Spleen (tissue), 11 donors: Measurements from ENCODE around the gene PBX1. TPM values are rescaled to one million over a fixed set of nuclear protein-coding genes. Genes with fewer than 3 reads are reported as not detected.

Experiments
- DNase-seq: peaks from one replicate; pipeline ENCODE4 v3.0.0-alpha.2; 2020
- H3K27ac ChIP-seq, 8 donors: fragments of 200-600 bp; sonication (generic) in 7 of 8; 1 replicate in 4 of 8; 2 replicates in 4 of 8; pipeline versions ENCODE4 v1.5.0 to v1.8.0; 2016 to 2021; ENCODE audit warnings: inconsistent platforms in 4 of 8, mild to moderate bottlenecking in 4 of 8, moderate library complexity in 1 of 8
- H3K27me3 ChIP-seq, 7 donors: fragments of 200-600 bp; sonication (generic) in 6 of 7; replicated peaks in 1 of 7; 1 replicate in 4 of 7; 2 replicates in 3 of 7; pipeline versions ENCODE4 v1.5.0 to v1.8.0; 2016 to 2021; ENCODE audit warnings: inconsistent platforms in 3 of 7, mild to moderate bottlenecking in 1 of 7
- H3K36me3 ChIP-seq, 6 donors: fragments of 200-600 bp; sonication (generic) in 5 of 6; 1 replicate in 4 of 6; 2 replicates in 2 of 6; pipeline versions ENCODE4 v1.5.0 to v1.8.0; 2016 to 2021; ENCODE audit warnings: inconsistent platforms in 2 of 6
- H3K4me1 ChIP-seq, 6 donors: fragments of 200-600 bp; sonication (generic) in 5 of 6; 1 replicate in 3 of 6; 2 replicates in 3 of 6; pipeline versions ENCODE4 v1.5.0 to v1.8.0; 2016 to 2021; ENCODE audit warnings: inconsistent platforms in 3 of 6
- H3K4me3 ChIP-seq, 8 donors: fragments of 200-600 bp; sonication (generic) in 7 of 8; 1 replicate in 4 of 8; 2 replicates in 4 of 8; pipeline versions ENCODE4 v1.5.0 to v1.8.0; 2016 to 2021; ENCODE audit warnings: inconsistent platforms in 4 of 8, mild to moderate bottlenecking in 4 of 8, moderate library complexity in 2 of 8
- H3K9me3 ChIP-seq, 8 donors: fragments of 200-600 bp; sonication (generic) in 7 of 8; 1 replicate in 4 of 8; 2 replicates in 4 of 8; pipeline versions ENCODE4 v1.5.0 to v1.8.0; 2016 to 2021; ENCODE audit warnings: inconsistent platforms in 4 of 8
- CTCF ChIP-seq, 11 experiments: fragments of 200-600 bp in 7 of 11; fragments of 450-650 bp in 4 of 11; sonication (generic) in 4 of 11; IDR thresholded peaks in 8 of 11; conservative IDR thresholded peaks in 3 of 11; 1 replicate in 7 of 11; 2 replicates in 4 of 11; pipeline versions ENCODE4 v1.4.0 to v1.8.0; 2016 to 2021; ENCODE audit warnings: antibody characterized with exemption in 11 of 11, inconsistent platforms in 4 of 11, mild to moderate bottlenecking in 1 of 11
- POLR2A ChIP-seq, 3 donors: fragments of 450-650 bp; IDR thresholded peaks; one replicate each; pipeline ENCODE4 v1.5.1; 2017; ENCODE audit warnings: antibody characterized with exemption in 3 of 3, mild to moderate bottlenecking in 1 of 3
- POLR2AphosphoS5 ChIP-seq, 3 donors: sonication (generic); formaldehyde crosslinking; IDR thresholded peaks; one replicate each; pipeline ENCODE4 v1.5.1; 2017; ENCODE audit warnings: antibody characterized with exemption in 3 of 3
- WGBS, 5 donors: extraction: QIAGEN DNeasy Blood & Tissue Kit in 3 of 5; methylation state at CpG; one replicate each; pipeline versions ENCODE4 v1.1.5 to v1.1.7; 2013 to 2018; 5-methylcytosine and 5-hydroxymethylcytosine counted together
- intact Hi-C: fragments of 100-400 bp; cut with DNase I; formaldehyde crosslinking; loops from one replicate; pipeline ENCODE4 v1.15.0; 2023; ENCODE audit warnings: low total_unique reads
- polyA plus RNA-seq, 3 donors: library from polyadenylated mRNA; stranded (reverse); fragments of 200-250 nt; gene quantifications; one replicate each; pipeline ENCODE4 v1.2.1, GENCODE V29; 2013
- total RNA-seq, 7 donors: library from RNA; depleted of rRNA in 3 of 7; stranded (reverse); fragments of >200 nt in 3 of 7; fragmentation: NEBNext Ultra II Directional in 4 of 7; extraction: Animal tissue kit (Norgen Biotek cat#: 25700) in 4 of 7; gene quantifications; one replicate each; pipeline versions ENCODE4 v1.1.0 to v1.2.1, GENCODE V29; 2016 to 2021
- donor health status: healthy with polysubstance abuse.
- donor health status: DM: no; HTN: no; CAD: no; lungs with moderate emphysema.
- donor health status: DM: no; HTN: no; CAD: no.
- donor health status: Bipolar disorder and iron deficiency.
- donor health status: healthy.
- donor health status: DM: no; HTN: no; CAD: no.
- donor health status: DM: yes; HTN: yes; CAD: no.

Gene PBX1
- total and polyA plus RNA-seq, 10 donors: 3.4 to 79.5 (median 31.8) TPM

DNA sequence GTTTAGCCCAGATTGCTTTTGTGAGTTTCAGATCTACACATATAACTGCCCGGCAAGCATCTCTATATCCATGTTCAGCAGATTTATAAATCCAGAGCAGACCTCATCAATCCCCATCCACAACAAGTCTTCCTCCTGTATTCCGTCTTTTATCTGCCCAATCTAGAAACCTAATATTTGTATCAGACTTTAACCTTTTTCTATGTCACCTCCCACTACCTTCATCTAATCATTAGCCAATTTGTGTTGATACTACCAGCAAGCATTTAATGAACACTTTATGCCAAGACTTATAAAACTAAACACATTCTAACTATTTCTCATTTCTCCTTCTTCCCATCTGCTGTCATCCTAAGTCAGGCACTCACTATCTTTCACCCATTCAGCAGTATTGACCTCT is 135.5 kb downstream of the PBX1 start:
- no peak overlapping the region for H3K4me3 ChIP-seq
- no peak overlapping the region for H3K27ac ChIP-seq
- no peak for DNase-seq
- no peaks in the 10 kb centered on the region for H3K4me1 ChIP-seq
- TF ChIP-seq POLR2A (IDR thresholded peaks at IDR 0.05) (no peak), POLR2AphosphoS5 (IDR thresholded peaks at IDR 0.05) (no peak), CTCF (IDR thresholded peaks at IDR 0.05 in 8 of 11, conservative IDR thresholded peaks at IDR 0.05 in 3 of 11) (no peak)
- intact Hi-C loops: no loop called here
- no peaks in the 10 kb centered on the region for H3K9me3 ChIP-seq
- H3K27me3 ChIP-seq: no peaks in the 10 kb centered on the region
- H3K36me3 ChIP-seq: no peaks in the 10 kb centered on the region
- 89 to 97% (median 94%) methylated on average over 2 of the region's 2 CpGs for WGBS, 5 donors

DNA sequence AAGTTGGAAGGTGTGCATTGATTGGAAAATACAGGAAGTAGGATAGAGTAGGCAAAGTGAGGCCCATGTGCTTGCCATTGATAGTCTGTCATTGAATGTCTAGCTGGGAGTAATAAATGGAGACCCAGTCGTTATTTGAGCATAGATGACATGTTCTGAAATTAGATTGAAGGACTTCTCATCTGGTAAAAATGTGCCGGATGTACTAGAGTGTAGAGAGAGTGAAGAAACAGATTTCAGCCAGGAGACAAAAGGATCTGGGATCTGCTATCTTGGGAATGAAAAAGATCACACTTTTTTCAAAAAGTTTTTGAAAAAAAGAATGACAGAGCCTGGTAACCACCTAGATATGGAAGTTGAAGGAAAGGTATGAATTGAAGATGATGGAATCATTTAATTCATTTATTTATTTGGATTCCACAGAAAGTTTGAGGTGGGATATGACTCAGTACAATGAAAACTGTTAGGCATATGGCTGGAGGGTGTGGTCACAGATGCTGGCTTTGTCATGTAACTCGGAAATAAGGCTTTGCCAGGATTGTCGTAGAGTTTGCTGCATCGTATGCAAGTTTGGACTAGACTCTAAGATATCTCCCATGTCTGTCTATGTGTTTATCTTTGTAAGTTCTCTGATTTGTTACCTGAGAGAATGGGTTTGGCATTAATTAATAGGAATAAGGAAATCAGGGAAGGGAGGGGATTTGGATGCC is 137.1 kb downstream of the PBX1 start:
- H3K9me3 ChIP-seq: no peaks in the 10 kb centered on the region
- no peaks in the 10 kb centered on the region for H3K27me3 ChIP-seq
- no peaks in the 10 kb centered on the region for H3K4me1 ChIP-seq
- WGBS, 5 donors: 80 to 94% (median 88%) methylated on average over 5 of the region's 5 CpGs
- no peaks in the 10 kb centered on the region for H3K36me3 ChIP-seq
- DNase-seq: no peak
- H3K27ac ChIP-seq: no peak overlapping the region
- intact Hi-C loops: no loop called here
- TF ChIP-seq POLR2A (IDR thresholded peaks at IDR 0.05) (no peak), POLR2AphosphoS5 (IDR thresholded peaks at IDR 0.05) (no peak), CTCF (IDR thresholded peaks at IDR 0.05 in 8 of 11, conservative IDR thresholded peaks at IDR 0.05 in 3 of 11) (no peak)
- no peak overlapping the region for H3K4me3 ChIP-seq

DNA sequence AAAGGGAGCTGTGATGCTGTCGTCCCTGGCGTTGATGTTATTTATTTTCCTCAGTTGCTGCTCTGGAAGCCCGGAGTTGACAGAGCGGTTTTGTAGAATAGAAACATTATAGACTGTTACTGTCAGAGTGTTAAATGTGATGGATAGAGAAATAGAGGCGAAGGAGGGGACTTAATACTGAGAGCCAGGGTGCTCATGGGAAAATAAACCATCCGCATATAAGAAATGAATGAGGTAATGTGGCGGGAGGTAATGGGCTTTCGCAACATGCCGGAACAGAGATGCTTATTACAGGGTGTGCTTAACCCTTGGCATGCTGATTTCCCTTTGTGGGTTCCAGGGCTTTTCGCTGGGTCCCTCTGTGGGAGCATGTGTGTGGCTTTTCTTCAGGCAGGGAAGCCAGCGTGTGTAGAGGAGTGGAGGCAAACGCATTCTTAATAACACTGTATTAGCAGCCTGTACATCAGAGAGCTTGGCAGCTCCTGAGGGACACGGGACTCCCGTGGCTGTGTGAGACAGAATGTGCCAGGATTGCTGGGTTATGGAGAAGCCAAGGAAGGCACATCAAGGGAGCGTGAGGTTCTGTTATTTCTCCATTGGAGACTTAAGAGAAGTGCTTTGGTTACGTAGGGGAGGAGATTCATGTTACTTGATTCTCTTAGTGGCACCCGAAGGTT is 141.0 kb downstream of the PBX1 start:
- H3K27me3 ChIP-seq: no peaks in the 10 kb centered on the region
- no peaks in the 10 kb centered on the region for H3K36me3 ChIP-seq
- TF ChIP-seq POLR2A (IDR thresholded peaks at IDR 0.05): no peak
- TF ChIP-seq CTCF (IDR thresholded peaks at IDR 0.05 in 8 of 11, conservative IDR thresholded peaks at IDR 0.05 in 3 of 11): no peak
- TF ChIP-seq POLR2AphosphoS5 (IDR thresholded peaks at IDR 0.05): no peak
- no peak for DNase-seq
- no peak overlapping the region for H3K4me3 ChIP-seq
- WGBS, 5 donors: 76 to 84% (median 80%) methylated on average over 17 of the region's 17 CpGs
- intact Hi-C loops: no loop called here
- no peaks in the 10 kb centered on the region for H3K9me3 ChIP-seq
- no peak overlapping the region for H3K27ac ChIP-seq
- H3K4me1 ChIP-seq: no peaks in the 10 kb centered on the region

DNA sequence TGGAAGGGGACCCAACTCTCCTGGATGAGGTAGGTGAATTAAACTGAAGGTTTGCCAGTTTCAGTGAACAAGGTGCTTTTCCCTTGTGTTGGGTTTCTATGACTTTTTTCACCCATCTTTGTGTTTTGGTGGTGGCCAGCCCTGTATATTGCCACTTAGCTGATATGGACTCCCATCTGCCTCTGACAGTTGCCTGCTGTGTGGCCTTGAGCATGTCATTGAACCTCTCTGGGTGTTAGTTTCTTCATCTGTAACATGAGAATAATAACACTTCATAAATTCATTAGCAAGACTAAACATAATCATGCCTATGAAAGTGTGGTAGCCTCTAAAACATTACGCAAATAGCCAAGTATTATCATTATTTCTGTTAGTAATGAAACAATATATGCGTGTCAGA is 141.7 kb downstream of the PBX1 start:
- intact Hi-C loops: no loop called here
- no peak overlapping the region for H3K4me3 ChIP-seq
- no peaks in the 10 kb centered on the region for H3K27me3 ChIP-seq
- 95 to 97% (median 97%) methylated on average over 2 of the region's 2 CpGs for WGBS, 5 donors
- no peak overlapping the region for H3K27ac ChIP-seq
- H3K9me3 ChIP-seq: no peaks in the 10 kb centered on the region
- H3K36me3 ChIP-seq: no peaks in the 10 kb centered on the region
- DNase-seq: no peak
- no peaks in the 10 kb centered on the region for H3K4me1 ChIP-seq
- TF ChIP-seq POLR2AphosphoS5 (IDR thresholded peaks at IDR 0.05) (no peak), CTCF (IDR thresholded peaks at IDR 0.05 in 8 of 11, conservative IDR thresholded peaks at IDR 0.05 in 3 of 11) (no peak)
